Gastrocnemius medialis (tissue), 4 donors: Measurements from ENCODE around the gene FAM177B.

Experiments
- CTCF ChIP-seq, 5 experiments: fragments of 450-650 bp in 3 of 5; fragments of 200-600 bp in 2 of 5; sonication (generic) in 2 of 5; IDR thresholded peaks in 4 of 5; conservative IDR thresholded peaks in 1 of 5; 1 replicate in 4 of 5; 2 replicates in 1 of 5; pipeline ENCODE4 v1.5.1; 2016 to 2019; ENCODE audit warnings: antibody characterized with exemption in 5 of 5, mild to moderate bottlenecking in 3 of 5, moderate library complexity in 3 of 5
- POLR2A ChIP-seq, 2 donors: fragments of 450-650 bp; IDR thresholded peaks; one replicate each; pipeline ENCODE4 v1.6.1; 2017; ENCODE audit warnings: antibody characterized with exemption in 2 of 2, mild to moderate bottlenecking in 2 of 2, moderate library complexity in 2 of 2

GRCh38 chr1:222696741-222697140, 40.3 kb upstream of the FAM177B start:
- TF ChIP-seq CTCF (IDR thresholded peaks at IDR 0.05 in 4 of 5, conservative IDR thresholded peaks at IDR 0.05 in 1 of 5) (no peak), POLR2A (IDR thresholded peaks at IDR 0.05) (no peak)
